Vein endothelial cell (primary cell): ENCODE measurements around the gene ENO3. TPM values are rescaled to one million over a fixed set of nuclear protein-coding genes. Genes with fewer than 3 reads are reported as not detected.

Experiments used
- small RNA-seq: library from RNA; depleted of rRNA; stranded (forward); fragments of <200 nt; gene quantifications from one replicate; pipeline ENCODE3, GENCODE V24; 2012
- total RNA-seq: library from RNA; depleted of rRNA; stranded (reverse); fragments of >200 nt; gene quantifications from 2 replicates; pipeline ENCODE4 v1.2.3, GENCODE V29; 2012

Gene ENO3
- total RNA-seq, result 1.5 and 1.6 TPM in 2 replicates

DNA sequence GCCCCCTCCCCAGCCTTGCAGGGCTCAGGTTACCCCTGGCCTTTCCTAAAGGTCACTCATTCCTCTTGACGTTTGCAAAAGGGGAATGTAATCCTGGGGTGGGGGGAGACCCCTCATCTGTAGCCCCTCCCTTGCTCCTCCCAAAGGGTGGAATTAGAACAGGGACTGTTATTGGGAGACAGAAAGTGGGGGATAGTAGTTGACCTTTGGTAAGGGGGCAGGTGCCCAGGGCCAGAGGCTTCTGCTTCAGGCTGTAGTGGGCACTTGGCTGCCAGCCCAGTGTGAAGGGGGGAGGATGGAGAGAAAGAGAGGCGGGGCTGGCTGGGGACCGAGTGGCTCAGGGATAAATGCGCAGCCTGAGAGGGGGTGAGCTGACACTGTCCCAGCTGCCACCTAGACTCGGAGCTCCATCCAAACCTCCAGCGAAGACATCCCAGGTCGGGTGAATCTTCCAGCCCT lies at the start of gene ENO3:
ENO3 (plus strand) TSS at position 374 of the 459 bp plus-strand sequence. CDS start 711 bp downstream, outside the sequence.

DNA sequence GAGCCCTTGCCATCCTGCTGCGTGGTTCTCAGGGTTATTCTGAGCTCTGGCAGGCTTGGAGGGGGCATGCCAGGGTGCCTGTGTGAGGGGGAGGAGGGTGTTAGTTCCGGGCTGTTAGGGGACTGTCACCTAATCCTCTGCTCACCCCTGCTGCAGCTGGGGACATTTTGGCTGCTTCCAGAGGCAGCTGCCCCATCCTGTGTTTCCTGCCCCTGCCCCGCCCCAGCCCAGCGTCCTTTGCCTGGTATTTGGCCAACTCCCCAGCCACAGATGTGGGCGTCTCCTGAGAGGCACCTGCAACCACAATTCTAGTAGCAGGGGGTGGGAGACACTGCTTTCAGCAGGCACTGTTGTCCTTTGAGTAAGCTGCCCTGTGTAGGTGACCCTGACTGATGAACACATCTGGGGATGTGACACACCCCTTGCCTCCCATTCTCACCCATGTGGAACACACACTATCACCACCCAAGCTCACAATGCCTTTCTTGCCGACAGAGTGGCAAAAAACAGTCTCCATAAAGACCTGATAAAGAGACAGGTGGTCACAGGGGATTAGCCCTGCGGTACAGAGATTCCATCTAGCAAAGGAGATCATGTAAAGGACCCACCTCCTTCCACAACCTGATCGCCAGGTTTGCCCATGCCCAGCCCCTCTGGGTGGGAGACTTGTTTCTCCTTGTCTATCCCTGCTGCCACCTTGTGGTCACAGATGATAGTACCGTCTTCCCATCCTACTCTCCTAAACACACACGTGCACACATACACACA lies 47.7 kb upstream of the ENO3 start, which contains the start of gene CHRNE:
CHRNE (minus strand) TSS at position 48 of the 768 bp plus-strand sequence; CDS start at position 13, 35 bp downstream.

DNA sequence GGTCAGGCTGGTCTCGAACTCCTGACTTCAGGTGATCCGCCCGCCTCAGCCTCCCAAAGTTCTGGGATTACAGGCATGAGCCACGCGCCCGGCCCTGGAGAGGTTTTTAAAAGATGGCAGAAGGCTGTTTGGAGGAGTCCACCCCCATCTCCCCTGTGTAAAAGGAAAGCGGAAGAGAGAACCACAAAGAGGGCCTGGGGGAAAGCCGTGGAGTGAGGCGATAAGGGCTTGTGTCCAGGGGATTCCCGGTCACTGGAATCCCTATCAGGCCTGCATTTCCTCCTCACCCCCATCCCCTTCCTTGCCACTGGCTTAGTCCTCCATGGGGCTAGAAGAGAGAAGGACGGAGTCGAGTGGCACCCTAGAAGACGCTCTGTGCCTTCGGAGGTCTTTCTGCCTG lies 19.0 kb upstream of the ENO3 start, which contains the start of gene GP1BA:
GP1BA (plus strand) TSS at position 315 of the 400 bp plus-strand sequence. CDS start 328 bp downstream, outside the sequence.

DNA sequence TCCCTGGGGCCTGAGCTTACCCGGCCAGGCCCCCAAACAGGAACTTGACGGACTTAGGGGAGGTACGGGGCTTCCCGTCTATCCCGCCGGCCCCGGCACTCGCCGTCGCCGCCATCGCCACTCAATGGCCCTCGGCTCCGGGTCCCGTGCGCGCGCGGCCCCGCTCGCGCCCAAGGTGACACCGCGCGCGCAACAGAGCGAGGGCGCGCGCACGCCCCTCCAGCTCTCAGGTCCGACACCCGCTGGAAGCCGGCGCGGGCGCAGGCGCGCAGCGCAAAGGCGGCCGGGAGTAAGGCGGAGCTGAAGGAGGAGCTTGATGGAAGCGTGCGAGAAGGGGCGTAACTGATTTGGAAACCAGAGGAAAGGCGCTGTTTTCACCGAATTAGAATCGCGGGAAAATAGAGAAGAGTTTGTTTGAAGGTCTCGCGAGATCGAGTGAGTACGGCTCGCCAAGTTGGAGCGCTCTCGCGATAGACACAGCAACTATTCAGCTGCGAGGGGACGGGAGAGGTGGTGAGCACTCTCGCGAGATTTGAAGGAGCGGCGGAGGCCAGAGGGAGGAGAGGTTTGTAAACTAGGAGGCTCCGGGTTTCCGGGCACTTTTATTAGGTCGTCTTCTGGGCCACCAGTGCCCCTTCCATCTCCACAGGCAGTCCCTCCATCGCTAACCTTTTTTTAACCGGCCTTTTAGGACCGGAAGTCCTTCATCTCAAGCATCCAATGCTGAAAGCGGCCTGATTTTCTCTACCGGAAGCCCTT lies 10.9 kb upstream of the ENO3 start, which contains the start of the genes RNF167 and SLC25A11:
RNF167 (plus strand) TSS at position 473 of the 759 bp plus-strand sequence. CDS start 642 bp downstream, outside the sequence.
SLC25A11 (minus strand) TSS at position 251 of the 759 bp plus-strand sequence; CDS start at position 115, 136 bp downstream.

DNA sequence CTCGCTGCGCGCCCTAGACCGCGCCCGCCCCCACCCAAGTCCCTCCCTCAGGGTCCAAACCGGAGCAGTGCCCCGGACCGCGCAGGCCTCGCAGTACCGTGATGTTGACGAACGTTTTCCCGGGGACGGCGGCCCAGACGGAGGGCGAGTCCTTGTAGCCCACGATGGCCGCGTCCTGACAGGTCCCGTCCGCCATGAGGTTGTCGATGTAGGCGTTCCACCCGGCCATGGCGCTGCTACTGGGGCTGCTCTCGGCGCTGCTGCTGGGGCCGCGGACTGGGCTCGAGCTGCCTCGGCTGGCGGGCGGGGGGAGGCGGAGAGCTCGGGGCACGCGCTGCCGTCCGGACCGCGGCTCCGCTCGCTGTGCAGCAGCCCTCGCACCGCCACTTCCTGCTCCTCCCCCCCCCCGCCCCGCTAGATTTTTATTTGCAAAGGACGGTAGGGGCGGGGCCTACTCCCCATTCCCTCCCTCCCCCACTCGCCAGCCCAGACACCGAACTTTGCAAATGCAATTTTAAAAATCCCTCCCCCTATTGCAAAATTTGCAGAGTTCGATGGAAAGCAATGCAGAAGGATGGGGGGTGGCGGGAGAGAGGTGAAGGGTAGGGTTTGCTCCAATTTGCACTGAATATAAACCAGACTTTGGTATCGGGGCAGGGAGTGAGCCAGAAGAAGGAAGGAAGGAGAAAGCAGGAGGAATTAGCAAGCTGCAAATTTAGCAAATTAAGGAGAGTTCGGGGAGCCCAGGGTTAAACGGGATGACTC lies 2.6 kb upstream of the ENO3 start, which contains the start of gene PFN1:
PFN1 (minus strand) TSS at position 365 of the 765 bp plus-strand sequence; CDS start at position 229, 136 bp downstream.

DNA sequence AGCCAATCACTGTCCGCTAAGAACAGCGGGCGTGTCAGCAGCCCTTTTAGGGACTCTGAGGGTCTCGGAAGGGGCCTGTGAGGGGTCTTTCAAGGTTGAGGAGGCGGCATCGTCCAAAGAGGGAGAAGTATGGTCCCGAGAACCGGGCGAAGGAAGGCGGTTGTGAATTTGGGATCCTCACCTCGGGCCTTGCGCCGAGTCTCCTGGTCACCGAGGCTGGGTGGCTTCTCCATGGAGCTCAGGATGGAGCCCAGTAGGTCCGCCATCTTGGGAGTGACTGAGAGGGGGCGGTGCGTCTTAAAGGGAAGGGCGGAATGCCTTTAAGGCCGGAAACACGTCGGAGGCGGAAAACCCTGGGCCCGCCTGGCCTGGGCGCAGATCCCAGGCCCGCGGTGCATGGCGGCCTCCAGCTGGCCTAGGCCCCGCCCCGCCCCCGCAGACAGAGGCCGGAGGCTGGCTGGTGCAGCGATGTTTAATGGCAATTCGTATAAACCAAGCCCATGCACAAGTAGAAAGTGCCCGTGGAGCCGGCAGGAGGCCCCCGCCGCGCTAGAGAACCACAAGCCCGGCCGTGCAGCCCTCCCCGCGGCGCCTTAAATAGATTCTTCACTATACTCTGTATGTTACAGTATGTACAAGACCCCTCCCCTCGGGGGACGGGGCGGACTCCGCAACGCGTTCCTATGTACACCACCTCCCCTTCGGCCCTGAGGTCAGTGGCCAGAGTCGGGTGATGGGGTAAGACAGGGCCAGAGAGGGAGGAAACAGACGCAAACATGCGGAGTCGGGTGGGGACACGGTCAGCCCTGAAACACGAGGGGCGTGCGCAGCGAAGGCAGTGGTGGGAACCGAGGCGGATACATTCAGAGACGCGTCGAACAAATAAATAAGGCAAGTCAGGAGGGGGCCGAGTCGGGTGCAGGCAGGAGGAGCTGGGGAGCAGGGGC lies 16.9 kb downstream of the ENO3 start, which contains the start of gene SPAG7:
SPAG7 (minus strand) TSS at position 279 of the 947 bp plus-strand sequence; CDS start at position 266, 13 bp downstream.

DNA sequence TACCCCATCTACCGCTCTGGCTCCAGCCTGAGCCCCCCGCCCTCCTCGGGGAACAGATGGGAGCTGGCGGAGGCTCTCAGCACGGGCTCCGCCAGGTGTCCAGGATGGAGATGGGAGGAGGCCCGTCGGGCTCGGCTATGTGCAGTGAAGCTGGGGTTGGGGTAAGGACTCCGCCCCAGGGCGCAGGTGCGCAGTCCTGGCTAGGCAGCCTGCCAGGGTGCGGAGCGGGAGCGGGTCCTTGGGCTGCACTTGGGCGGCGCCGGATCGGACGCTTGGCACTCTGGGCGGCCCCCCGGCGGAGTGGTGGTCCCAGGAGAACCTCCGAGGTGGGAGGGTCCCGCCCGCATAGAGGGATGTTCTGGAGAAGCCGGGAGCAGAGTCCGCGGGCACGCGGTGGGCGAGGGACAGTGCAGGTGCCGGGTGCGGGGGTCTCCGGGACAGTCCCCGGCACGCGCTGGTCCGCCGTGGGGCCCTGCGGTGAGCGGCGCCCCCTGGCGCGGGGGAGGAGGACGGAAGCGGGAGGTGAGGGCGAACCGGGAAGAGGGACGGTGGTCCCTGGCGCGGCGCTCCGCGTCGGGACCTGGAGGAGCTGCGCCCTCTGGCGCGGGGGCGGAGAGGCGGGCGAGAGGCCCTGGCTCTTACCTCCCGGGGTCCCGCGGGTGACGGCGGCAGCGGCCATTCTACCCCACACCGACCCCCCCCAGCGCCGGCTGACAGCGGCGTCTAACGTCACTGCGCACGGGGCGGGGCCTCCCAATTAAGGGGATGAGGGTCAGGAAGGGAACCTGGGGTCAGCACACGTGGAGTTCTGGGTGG lies 36.2 kb downstream of the ENO3 start, which contains the start of gene CAMTA2:
CAMTA2 (minus strand) TSS at position 725 of the 816 bp plus-strand sequence. CDS start 1,453 bp downstream, outside the sequence.

DNA sequence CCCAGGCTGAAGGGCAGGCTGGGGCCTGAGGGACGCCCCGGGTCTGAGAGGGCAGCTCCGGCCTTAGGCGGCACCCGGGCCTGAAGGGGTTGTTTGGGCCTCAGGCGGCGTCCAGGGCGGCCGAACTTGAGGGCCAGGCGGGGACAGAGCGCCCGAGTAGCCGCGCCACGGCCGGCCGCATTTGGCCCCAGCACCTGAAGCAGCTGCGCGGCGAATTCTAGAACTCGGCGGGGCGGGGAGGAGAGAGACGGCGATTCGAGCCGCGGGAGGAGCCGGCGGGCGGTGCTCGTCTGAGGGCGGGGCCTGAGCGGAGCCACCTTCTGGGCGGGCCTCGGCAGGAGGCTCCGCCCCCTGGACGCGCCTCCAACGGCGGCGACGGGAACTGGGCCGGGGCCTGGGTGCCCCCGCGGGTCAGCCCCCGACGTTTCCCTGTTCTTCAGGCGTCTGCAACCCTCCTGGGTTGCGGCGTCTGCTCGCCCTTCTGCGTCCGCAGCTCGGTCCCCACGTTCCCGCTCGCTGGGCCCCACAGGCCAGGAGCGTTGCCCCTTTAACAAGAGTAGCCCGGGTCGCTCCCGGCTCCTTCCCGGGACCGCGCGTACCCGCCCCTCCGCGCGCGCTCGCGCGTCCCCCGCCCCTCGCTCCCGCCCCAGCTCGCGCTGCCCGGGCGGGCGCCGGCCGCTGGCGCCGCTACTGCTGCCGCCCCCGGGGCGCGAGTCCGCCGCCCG lies 46.5 kb downstream of the ENO3 start, which contains the start of the genes INCA1 and KIF1C:
INCA1 (minus strand) TSS at position 221 of the 725 bp plus-strand sequence. CDS start 3,085 bp downstream, outside the sequence.
KIF1C (plus strand) TSS at position 649 of the 725 bp plus-strand sequence. CDS start 2,297 bp downstream, outside the sequence.

Small RNAs within 50 kb of the gene (small RNA-seq; reads per million reads assigned to genes)
- gene MIR6864 (0.19 reads per million), gene MIR6865 (not detected)

Other genes with a start within 250 kb of the ENO3 start
- gene PELP1, start 247.0 kb upstream of the ENO3 start, total RNA-seq, result 26.5 and 29.7 TPM in 2 replicates
- gene ARRB2, start 240.5 kb upstream of the ENO3 start, total RNA-seq, result 11.8 and 12.4 TPM in 2 replicates
- 13.8 and 14.4 TPM in 2 replicates for gene MED11, start 219.7 kb upstream of the ENO3 start, total RNA-seq
- gene ZMYND15, start 211.3 kb upstream of the ENO3 start, total RNA-seq, result under 0.01 TPM in 1 of 2 replicates, not detected in the other
- gene CXCL16, start 211.2 kb upstream of the ENO3 start, total RNA-seq, result 2.0 and 3.9 TPM in 2 replicates
- not detected in 2 replicates for gene TM4SF5, start 179.2 kb upstream of the ENO3 start, total RNA-seq
- not detected in 2 replicates for gene VMO1, start 164.8 kb upstream of the ENO3 start, total RNA-seq
- not detected in 2 replicates for gene GLTPD2, start 162.2 kb upstream of the ENO3 start, total RNA-seq
- gene PSMB6, start 155.0 kb upstream of the ENO3 start, total RNA-seq, result 154 and 158 TPM in 2 replicates
- gene PLD2, start 144.0 kb upstream of the ENO3 start, total RNA-seq, result 35.3 and 38.9 TPM in 2 replicates
- gene MINK1, start 117.8 kb upstream of the ENO3 start, total RNA-seq, result 57.6 and 66.6 TPM in 2 replicates
- 1.1 and 1.3 TPM in 2 replicates for gene C17orf107, start 51.6 kb upstream of the ENO3 start, total RNA-seq
- 0.65 and 3.0 TPM in 2 replicates for gene CHRNE, start 48.0 kb upstream of the ENO3 start, total RNA-seq
- not detected in 2 replicates for gene GP1BA, start 18.8 kb upstream of the ENO3 start, total RNA-seq
- 40.4 and 59.4 TPM in 2 replicates for gene SLC25A11, start 11.1 kb upstream of the ENO3 start, total RNA-seq
- gene RNF167, start 10.9 kb upstream of the ENO3 start, total RNA-seq, result 39.5 and 40.2 TPM in 2 replicates
- gene PFN1, start 2.6 kb upstream of the ENO3 start, total RNA-seq, result 506 and 560 TPM in 2 replicates
- 40.2 and 45.6 TPM in 2 replicates for gene SPAG7, start 16.7 kb downstream of the ENO3 start, total RNA-seq
- 8.2 and 10.0 TPM in 2 replicates for gene CAMTA2, start 36.6 kb downstream of the ENO3 start, total RNA-seq
- gene INCA1, start 46.4 kb downstream of the ENO3 start, total RNA-seq, result 0.33 and 0.48 TPM in 2 replicates
- 116 and 123 TPM in 2 replicates for gene KIF1C, start 46.8 kb downstream of the ENO3 start, total RNA-seq
- gene SLC52A1, start 84.3 kb downstream of the ENO3 start, total RNA-seq, result 0.33 TPM in 1 of 2 replicates, not detected in the other
- 2.0 and 2.7 TPM in 2 replicates for gene ZFP3, start 127.3 kb downstream of the ENO3 start, total RNA-seq
- 5.3 and 6.5 TPM in 2 replicates for gene ZNF232, start 160.8 kb downstream of the ENO3 start, total RNA-seq
- gene USP6, start 164.9 kb downstream of the ENO3 start, total RNA-seq, result not detected in 2 replicates
- gene ZNF594, start 240.7 kb downstream of the ENO3 start, total RNA-seq, result 4.6 and 6.8 TPM in 2 replicates